Head of caudate nucleus (tissue), 42 donors: ENCODE data around the gene LTBP2.
A peak's percentile ranks its signal among the peaks of the same experiment; 100 is the strongest.
"Not testable (repeated sequence)": the region's sequence is repeated elsewhere in the genome, so short reads cannot be mapped to it uniquely, and the experiment has no call there.

Experiments
- DNase-seq, 42 donors: peaks; one replicate each; pipeline versions ENCODE4 v3.0.0 to v3.0.0-alpha.2; 2020 to 2021; ENCODE audit warnings: mixed read lengths in 7 of 42
- intact Hi-C: fragments of 100-400 bp; cut with DNase I; formaldehyde crosslinking; loops from one replicate; pipeline ENCODE4 v1.15.0; 2022

The LTBP2 gene

GRCh38 chr14:74454397-74454796 is 157.6 kb downstream of the LTBP2 start:
- intact Hi-C loops = not testable (repeated sequence)
- DNase-seq = peak in 1 of 42 donors; percentile 7
